Measurements from ENCODE around the gene RPTOR.
"Not testable (repeated sequence)": the region's sequence is repeated elsewhere in the genome, so short reads cannot be mapped to it uniquely, and the experiment has no call there.

The RPTOR gene

DNA sequence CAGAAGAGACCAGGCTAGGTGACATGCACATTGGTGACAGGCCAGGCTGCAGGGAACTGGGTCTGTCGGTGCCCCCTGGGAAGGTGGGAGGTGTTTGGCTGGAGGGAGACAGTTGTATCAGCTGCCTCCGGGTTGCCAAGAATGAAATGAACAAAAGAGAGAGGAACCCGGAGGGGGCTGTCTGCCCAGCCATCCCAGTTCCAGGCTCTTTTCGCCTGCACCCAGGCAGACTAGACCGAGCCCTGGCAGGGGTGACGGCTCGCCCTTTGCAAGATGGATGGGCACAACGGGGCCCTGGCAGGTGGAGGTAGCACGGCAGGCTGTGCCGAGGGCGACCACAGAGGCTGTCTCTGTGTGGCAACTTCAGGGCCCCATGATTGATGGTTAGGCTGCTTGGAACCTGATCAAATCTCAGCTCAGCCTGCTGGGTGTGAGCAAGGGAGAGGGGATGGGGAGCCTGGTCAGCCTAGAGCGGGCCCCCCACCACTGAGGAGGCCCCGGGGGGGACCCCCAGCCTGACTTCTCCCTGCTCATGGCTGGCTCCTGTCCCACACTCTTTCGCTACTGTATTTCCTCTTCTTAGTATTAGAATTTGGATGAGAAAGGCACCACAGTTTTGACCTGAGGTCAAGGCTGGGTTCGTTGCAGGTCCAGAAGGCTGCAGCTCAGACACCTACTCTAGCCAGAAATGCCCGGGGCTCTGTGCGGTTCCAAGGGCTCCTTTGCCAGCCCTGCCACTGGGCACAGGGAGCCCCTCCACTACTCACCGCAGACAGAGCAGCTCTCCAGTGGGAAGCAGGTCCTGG, 328.1 kb downstream of the RPTOR start:
- H3K27ac ChIP-seq (ENCODE audit: low read length) = no peak overlapping the region
- WGBS (ENCODE audit: insufficient coverage, insufficient read length) = no CpG with 5 or more reads among the region's 18 CpGs
- H3K36me3 ChIP-seq (ENCODE audit: control insufficient read depth, insufficient read depth, low read length) = no peaks in the 10 kb centered on the region
- no peak for DNase-seq (ENCODE audit: low read depth, low spot score)
- H3K4me1 ChIP-seq (ENCODE audit: control insufficient read depth, insufficient read depth, low read length) = peaks cover 8% of the 10 kb centered on the region
- H3K27me3 ChIP-seq (ENCODE audit: control insufficient read depth, insufficient read depth, low read length) = no peaks in the 10 kb centered on the region
- H3K9me3 ChIP-seq (ENCODE audit: control insufficient read depth, insufficient read depth, low read length) = no peaks in the 10 kb centered on the region
- no peak overlapping the region for H3K4me3 ChIP-seq (ENCODE audit: low read length)

DNA sequence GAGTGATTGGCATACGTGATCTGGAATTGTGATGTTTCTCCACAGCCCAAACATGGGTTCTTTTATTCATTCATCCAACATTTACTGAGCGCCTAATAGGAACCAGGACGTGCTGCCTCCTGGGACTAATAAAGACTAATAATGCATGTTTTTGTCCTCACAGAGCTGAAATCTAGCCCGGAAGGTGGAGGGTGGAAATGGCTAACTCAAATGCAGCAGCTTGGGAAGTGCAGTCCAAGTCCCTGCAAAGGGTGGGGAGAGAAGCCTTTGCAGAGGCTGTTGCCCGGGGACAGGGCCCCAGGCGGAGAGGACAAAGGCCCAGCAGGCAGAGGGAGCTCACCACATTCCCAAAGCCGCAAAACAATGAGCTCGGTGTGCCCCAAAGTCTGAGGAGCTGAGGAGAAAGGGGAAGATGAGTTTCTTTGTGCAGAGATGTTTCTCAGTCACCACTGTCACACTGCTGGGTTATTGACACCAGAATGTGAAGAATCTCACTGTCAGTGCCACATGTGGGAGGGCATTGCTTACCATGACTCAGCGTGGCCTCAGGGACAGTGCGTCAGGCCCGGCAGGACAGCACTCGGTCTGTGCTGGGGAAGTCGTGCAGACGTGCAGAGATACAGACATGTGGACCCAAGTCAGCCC, 328.8 kb downstream of the RPTOR start:
- no CpG with 5 or more reads among the region's 14 CpGs for WGBS (ENCODE audit: insufficient coverage, insufficient read length)
- Histone ChIP-seq H3K36me3 (ENCODE audit: control insufficient read depth, insufficient read depth, low read length) (no peaks in the 10 kb centered on the region), H3K4me1 (ENCODE audit: control insufficient read depth, insufficient read depth, low read length) (peaks cover 8% of the 10 kb centered on the region), H3K9me3 (ENCODE audit: control insufficient read depth, insufficient read depth, low read length) (no peaks in the 10 kb centered on the region), H3K27ac (ENCODE audit: low read length) (no peak overlapping the region), H3K27me3 (ENCODE audit: control insufficient read depth, insufficient read depth, low read length) (no peaks in the 10 kb centered on the region), H3K4me3 (ENCODE audit: low read length) (no peak overlapping the region)
- DNase-seq (ENCODE audit: low read depth, low spot score) = peak; percentile 61

DNA sequence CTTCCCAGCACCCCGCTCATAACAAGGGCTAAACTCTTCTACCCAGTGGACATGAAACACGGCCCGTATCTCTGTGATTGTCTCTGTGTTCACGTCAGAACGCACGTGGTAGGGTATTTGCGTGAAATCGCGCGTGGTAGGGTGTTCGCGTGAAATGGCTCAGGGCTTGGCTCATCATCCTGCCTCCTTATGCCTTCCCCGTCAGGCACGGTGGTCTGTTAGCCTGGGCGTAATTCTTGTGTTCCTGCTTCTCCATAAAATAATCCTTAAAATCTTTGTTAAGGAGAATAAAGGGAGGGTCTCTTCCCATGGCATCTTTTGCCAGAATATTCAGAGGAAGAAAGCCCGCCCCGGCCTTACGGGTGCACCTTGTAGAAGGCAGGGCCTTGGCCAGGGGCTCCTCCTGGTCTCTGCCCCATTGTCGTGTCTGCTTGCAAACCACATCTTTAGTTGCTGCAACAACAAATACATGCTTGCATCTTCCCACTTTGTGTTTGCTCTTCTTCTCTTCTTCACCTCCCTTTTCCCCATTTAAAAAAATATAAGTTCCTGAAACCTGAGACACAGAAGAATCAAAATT, 330.3 kb downstream of the RPTOR start:
- Histone ChIP-seq H3K27ac (ENCODE audit: low read length) (no peak overlapping the region), H3K36me3 (ENCODE audit: control insufficient read depth, insufficient read depth, low read length) (no peaks in the 10 kb centered on the region)

DNA sequence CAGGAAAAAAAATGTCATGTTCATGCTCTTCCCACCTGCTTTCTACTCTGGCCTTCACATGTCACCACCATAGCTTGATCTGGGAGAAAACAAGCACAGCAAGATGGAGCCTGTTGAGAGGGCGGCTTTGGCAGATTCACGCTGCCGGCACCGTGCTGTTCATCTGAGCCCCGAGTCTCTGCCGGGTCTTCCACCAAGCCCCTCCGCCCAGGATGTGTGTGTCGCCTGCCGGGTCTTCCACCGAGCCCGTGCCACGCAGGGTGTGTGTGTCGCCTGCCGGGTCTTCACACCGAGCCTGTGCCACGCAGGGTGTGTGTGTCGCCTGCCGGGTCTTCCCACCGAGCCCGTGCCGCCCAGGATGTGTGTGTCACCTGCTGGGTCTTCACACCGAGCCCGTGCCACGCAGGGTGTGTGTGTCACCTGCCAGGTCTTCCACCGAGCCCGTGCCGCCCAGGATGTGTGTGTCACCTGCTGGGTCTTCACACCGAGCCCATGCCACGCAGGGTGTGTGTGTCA, 330.9 kb downstream of the RPTOR start:
- H3K9me3 ChIP-seq (ENCODE audit: control insufficient read depth, insufficient read depth, low read length); H3K4me1 ChIP-seq (ENCODE audit: control insufficient read depth, insufficient read depth, low read length); H3K36me3 ChIP-seq (ENCODE audit: control insufficient read depth, insufficient read depth, low read length); H3K4me3 ChIP-seq (ENCODE audit: low read length); DNase-seq (ENCODE audit: low read depth, low spot score); H3K27ac ChIP-seq (ENCODE audit: low read length); H3K27me3 ChIP-seq (ENCODE audit: control insufficient read depth, insufficient read depth, low read length): not testable (repeated sequence)
- no CpG with 5 or more reads among the region's 29 CpGs for WGBS (ENCODE audit: insufficient coverage, insufficient read length)

More for the DNA sequence above, 330.3 kb downstream of the RPTOR start:
- no peaks in the 10 kb centered on the region for H3K9me3 ChIP-seq (ENCODE audit: control insufficient read depth, insufficient read depth, low read length)
- peaks cover 9% of the 10 kb centered on the region for H3K4me1 ChIP-seq (ENCODE audit: control insufficient read depth, insufficient read depth, low read length)
- H3K27me3 ChIP-seq (ENCODE audit: control insufficient read depth, insufficient read depth, low read length) = no peaks in the 10 kb centered on the region
- H3K4me3 ChIP-seq (ENCODE audit: low read length) = no peak overlapping the region
- DNase-seq (ENCODE audit: low read depth, low spot score) = no peak
- WGBS (ENCODE audit: insufficient coverage, insufficient read length) = no CpG with 5 or more reads among the region's 19 CpGs

DNA sequence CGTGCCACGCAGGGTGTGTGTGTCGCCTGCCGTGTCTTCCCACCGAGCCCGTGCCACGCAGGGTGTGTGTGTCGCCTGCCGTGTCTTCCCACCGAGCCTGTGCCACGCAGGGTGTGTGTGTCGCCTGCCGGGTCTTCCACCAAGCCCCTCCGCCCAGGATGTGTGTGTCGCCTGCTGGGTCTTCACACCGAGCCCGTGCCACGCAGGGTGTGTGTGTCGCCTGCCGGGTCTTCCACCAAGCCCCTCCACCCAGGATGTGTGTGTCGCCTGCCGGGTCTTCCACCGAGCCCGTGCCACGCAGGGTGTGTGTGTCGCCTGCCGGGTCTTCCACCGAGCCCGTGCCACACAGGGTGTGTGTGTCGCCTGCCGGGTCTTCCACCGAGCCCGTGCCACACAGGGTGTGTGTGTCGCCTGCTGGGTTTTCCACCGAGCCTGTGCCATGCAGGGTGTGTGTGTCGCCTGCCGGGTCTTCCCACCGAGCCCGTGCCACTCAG, 331.9 kb downstream of the RPTOR start:
- H3K4me3 ChIP-seq (ENCODE audit: low read length); H3K27me3 ChIP-seq (ENCODE audit: control insufficient read depth, insufficient read depth, low read length); H3K27ac ChIP-seq (ENCODE audit: low read length); H3K9me3 ChIP-seq (ENCODE audit: control insufficient read depth, insufficient read depth, low read length); H3K36me3 ChIP-seq (ENCODE audit: control insufficient read depth, insufficient read depth, low read length); DNase-seq (ENCODE audit: low read depth, low spot score); H3K4me1 ChIP-seq (ENCODE audit: control insufficient read depth, insufficient read depth, low read length): not testable (repeated sequence)
- WGBS (ENCODE audit: insufficient coverage, insufficient read length) = no CpG with 5 or more reads among the region's 39 CpGs

DNA sequence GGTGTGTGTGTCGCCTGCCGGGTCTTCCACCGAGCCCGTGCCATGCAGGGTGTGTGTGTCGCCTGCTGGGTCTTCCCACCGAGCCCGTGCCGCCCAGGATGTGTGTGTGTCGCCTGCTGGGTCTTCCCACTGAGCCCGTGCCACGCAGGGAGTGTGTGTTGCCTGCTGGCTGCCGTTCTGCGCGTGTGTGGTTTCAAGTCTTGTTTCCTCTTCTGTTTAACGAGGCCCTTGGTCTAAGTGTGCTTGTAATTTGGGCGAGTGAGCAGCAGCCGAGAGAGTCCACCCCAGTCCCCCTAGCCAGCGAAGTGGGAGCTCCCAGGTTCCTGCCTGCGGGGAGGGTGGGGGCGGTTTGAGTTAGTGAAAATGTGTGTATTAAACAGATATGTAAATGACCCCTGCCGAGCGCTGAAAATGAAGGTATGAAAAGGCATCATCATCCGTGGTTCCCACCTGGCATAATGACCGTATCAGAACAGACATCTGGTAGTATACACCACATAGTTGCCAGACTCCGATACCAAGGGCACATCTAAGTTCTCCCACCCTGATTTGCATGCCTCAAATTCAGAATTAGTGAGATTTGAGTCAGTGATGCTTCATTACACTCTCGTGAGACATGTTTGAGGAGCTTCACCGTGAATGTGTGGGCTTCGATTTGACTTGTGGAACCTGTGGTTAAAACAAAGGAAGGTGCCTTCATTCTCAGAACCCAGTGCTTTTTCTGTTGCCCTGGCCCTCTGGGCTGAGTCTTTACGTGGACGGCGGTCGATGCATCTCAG, 332.5 kb downstream of the RPTOR start:
- Histone ChIP-seq H3K27ac (ENCODE audit: low read length) (no peak overlapping the region), H3K27me3 (ENCODE audit: control insufficient read depth, insufficient read depth, low read length) (no peaks in the 10 kb centered on the region), H3K4me3 (ENCODE audit: low read length) (no peak overlapping the region), H3K9me3 (ENCODE audit: control insufficient read depth, insufficient read depth, low read length) (no peaks in the 10 kb centered on the region), H3K4me1 (ENCODE audit: control insufficient read depth, insufficient read depth, low read length) (peaks cover 9% of the 10 kb centered on the region), H3K36me3 (ENCODE audit: control insufficient read depth, insufficient read depth, low read length) (no peaks in the 10 kb centered on the region)
- no CpG with 5 or more reads among the region's 32 CpGs for WGBS (ENCODE audit: insufficient coverage, insufficient read length)
- DNase-seq (ENCODE audit: low read depth, low spot score) = no peak

DNA sequence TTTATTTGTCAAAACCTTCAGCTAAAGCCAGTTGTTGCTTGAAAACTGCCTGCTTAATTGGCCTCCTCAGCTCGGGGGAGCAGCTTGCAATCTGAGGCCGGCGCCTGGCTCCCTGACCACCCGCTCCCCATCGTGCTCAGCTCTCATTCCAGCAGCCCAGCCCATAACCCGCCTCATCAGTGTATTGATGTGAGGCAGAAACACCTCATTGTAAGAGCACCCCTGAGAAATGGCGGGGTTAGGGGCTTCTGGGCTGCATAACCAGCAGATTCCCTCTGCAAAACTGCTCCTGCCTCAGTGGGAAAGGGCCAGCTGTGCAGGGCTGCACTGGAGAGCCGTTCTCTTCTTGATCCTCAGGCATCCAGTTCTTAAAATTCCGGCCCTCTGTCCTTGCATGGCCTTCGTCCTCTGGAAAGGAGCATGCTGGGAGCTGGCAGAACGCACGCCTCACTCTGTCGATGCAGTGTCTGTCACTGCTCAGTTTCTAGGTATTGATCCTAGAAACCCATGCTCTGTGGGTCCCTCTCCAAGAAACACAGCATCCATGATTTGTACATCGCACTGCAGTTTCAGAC, 333.2 kb downstream of the RPTOR start:
- DNase-seq (ENCODE audit: low read depth, low spot score) = no peak
- peaks cover 8% of the 10 kb centered on the region for H3K4me1 ChIP-seq (ENCODE audit: control insufficient read depth, insufficient read depth, low read length)
- no peak overlapping the region for H3K4me3 ChIP-seq (ENCODE audit: low read length)
- no peaks in the 10 kb centered on the region for H3K9me3 ChIP-seq (ENCODE audit: control insufficient read depth, insufficient read depth, low read length)
- H3K36me3 ChIP-seq (ENCODE audit: control insufficient read depth, insufficient read depth, low read length) = no peaks in the 10 kb centered on the region
- WGBS (ENCODE audit: insufficient coverage, insufficient read length) = no CpG with 5 or more reads among the region's 14 CpGs
- no peak overlapping the region for H3K27ac ChIP-seq (ENCODE audit: low read length)
- no peaks in the 10 kb centered on the region for H3K27me3 ChIP-seq (ENCODE audit: control insufficient read depth, insufficient read depth, low read length)

DNA sequence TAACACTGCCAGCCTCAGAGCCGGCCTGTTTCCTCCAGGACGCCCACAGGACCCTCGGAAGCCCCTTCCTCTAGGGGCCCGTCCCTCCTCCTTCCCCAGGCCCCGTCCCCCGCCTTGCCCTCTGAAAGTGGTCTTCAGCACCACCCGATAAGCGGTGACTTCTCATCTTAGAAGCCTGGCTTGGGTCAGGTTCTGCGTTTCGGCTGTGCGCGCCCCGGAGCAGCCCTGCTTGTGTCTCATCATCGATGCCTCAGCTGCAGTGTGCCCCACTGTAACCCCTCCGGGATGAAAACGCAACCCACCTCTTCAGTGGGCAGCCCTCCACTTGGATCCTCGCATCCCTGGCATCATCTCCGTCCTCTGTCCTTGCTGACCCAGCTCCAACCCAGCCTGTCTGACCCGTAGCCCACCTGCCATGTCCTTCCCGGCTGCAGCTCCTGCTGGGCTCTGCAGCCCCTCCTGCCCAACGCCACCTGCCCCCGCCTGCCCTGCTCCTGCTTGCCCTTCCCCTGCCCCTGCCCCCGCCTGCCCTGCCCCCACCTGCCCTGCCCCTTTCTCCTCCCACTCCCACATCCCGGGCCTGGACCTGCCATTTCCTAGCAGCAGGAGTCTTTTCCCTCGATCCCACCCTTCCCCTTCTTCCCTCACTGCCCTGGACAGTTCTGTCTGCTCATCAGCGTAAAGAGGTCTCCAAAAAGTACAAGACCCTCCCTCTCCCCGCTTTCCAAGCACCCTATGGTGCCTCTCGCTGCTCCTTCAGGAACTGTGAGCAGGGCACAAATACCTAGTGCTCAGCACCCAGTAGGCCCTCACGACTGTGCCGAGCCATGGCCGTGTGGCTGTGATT, 334.5 kb downstream of the RPTOR start:
- no peaks in the 10 kb centered on the region for H3K27me3 ChIP-seq (ENCODE audit: control insufficient read depth, insufficient read depth, low read length)
- peaks cover 1% of the 10 kb centered on the region; the same call in 1 of the 2 replicates for H3K4me1 ChIP-seq (ENCODE audit: control insufficient read depth, insufficient read depth, low read length)
- WGBS (ENCODE audit: insufficient coverage, insufficient read length) = no CpG with 5 or more reads among the region's 31 CpGs
- H3K36me3 ChIP-seq (ENCODE audit: control insufficient read depth, insufficient read depth, low read length) = no peaks in the 10 kb centered on the region
- no peaks in the 10 kb centered on the region for H3K9me3 ChIP-seq (ENCODE audit: control insufficient read depth, insufficient read depth, low read length)
- no peak overlapping the region for H3K27ac ChIP-seq (ENCODE audit: low read length)
- no peak for DNase-seq (ENCODE audit: low read depth, low spot score)
- H3K4me3 ChIP-seq (ENCODE audit: low read length) = no peak overlapping the region
